HG03159 (cell line): ENCODE results near the gene GRIK5.
"Not testable (repeated sequence)": the region's sequence is repeated elsewhere in the genome, so short reads cannot be mapped to it uniquely, and the experiment has no call there.

Experiments used
- ATAC-seq: cut with Tn5 transposase; IDR thresholded peaks from one replicate; pipeline ENCODE4 v1.9.1; 2021; ENCODE audit warnings: mild to moderate bottlenecking, moderate library complexity; ENCODE audit not compliant: unreplicated experiment

The GRIK5 gene

DNA sequence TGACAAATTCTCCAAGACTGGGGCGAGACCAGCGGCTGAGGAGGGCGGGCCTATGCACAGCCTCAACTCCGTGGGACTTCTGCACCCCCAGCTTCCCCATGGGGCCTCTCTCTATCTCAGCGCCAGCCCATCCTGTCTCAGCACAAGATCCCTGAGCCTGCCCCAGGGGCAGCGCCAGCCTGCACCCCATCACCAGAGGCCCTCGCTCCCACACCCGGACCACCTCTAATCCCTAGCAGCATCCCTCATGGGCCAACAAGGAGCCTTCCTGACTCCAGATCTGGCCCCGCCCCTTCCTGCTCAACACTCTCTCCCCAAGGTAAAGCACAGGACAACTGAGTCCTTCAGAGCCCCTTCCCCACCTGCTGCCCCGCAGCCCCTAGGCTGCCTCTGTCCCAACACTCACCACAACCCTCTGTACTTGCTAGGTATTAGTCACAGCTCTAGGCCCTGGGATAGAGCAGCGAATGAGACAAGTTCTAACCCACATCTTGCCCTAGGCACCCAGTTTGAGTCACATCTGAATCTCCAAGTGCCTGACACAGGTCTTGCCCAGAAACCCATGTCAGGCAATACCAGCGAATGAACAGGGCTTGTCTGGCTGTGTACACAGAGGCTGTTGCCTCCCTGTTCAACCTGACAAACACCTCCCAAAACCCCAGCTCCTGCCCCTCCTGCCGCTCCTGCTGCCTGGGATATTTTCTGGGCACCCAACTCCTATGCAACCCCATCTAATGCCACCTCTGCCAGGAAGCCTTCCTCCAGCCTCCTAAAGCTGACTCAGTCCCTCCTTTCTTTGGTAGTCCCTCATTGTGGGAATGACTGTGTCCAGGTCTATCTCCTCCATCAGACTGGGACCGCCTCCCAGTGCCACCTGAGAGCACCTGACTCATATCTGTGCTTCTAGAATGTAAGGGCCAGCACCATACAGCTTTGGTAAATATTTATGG, 18.6 kb downstream of the GRIK5 start:
- ATAC-seq, result no peak

DNA sequence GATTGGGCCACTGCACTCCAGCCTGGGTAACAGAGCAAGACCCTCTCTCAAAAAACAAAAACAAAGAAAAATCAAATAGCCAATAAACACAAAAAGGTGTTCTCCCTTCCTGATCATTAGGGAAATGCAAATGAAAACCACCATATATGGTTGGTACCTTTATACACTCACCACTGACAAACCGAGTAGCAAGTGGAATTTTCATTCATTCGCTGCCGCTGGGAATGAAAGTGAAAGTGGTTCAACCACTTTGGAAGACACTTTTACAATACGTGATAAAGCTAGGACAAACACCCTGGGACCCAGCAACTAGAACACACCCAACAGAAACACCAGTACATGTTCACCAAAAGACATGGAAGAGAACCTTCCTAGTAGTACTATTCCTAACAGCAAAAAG, 21.0 kb downstream of the GRIK5 start:
- ATAC-seq, result no peak

GRCh38 chr19:42045575-42045974, 24.4 kb downstream of the GRIK5 start:
- ATAC-seq, result no peak

DNA sequence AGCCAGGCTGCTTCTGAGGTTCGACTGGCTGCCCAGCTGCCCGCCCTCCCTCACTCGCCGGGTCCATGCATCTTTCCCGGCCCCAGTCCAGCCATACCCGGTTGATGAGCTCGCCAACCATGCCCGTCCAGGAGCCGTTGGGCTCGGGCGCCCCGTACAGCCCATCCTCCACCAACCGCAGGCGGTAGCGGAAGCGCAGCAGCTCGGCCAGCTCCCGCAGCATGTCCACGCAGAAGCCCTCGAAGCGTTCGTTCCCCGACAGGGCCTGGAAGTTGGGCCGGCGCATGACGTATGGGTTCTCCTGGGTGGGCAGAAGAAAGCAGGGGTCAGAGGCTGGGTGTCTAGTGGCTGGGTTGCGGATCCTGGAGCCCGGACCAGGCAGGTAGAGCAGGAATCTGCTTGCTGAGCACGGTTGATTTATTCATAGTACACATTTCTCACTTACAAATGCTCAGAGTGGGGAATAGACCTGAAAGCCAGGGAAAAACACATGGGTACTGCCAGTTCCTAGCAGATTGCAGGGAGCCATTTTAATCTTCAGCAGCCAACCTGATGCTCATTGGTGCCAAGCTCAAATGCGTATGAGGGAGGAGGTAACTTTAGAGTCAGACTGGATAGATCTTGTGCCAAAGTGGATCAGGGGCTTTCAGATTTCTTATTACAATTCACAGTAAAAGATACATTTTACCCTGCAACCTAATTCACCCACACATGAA, 27.4 kb downstream of the GRIK5 start:
- ATAC-seq, result no peak

DNA sequence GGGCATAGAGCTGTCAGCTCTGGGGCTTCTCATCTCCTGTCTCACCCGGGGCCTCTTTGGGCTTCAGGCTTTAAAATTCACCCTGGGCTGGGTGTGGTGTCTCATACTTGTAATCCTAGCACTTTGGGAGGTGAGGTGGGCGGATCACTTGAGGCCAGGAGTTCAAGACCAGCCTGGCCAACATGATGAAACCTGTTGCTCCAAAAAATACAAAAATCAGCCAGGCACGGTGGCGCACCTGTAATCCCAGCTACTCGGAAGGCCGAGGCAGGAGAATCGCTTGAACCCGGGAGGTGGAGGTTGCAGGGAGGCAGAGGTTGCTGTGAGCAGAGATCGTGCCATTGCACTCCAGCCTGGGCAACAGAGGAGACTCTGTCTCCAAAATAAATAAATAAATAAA, 29.5 kb downstream of the GRIK5 start:
- not testable (repeated sequence) for ATAC-seq

- no peak for ATAC-seq
Observed at GRCh38 chr19:42040031-42040430, 30.0 kb downstream of the GRIK5 start.

GRCh38 chr19:42038666-42039065, 31.3 kb downstream of the GRIK5 start:
- ATAC-seq, result no peak

GRCh38 chr19:42037649-42038048, 32.4 kb downstream of the GRIK5 start:
- no peak for ATAC-seq

DNA sequence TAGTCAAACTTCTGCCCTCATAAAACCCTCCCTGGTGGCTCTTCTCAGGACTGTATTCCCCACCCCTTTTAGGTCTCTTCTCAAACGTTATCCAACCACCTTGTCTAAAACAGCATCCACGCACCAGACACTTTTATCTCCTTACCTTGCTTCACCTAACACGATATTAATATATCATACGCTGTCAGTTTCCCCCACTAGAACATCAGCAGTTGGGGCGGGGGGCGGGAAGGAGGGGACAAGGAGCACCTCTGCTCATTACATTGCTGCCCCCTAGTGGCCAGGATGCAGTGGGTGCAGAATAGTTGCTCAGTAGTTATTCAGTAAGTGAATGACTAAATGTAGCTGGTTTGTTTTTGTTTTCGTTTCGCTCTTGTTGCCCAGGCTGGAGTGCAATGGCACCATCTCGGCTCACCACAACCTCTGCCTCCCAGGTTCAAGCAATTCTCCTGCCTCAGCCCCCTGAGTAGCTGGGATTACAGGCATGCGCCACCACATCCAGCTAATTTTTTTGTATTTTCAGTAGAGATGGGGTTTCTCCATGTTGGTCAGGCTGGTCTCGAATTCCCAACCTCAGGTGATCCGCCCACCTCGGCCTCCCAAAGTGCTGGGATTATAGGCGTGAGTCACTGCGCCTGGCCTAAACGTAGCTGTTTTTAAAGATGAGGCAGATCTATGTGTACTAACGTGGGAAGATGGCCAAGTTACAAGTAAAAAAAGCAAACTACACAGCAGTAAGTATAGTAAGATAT, 35.2 kb downstream of the GRIK5 start:
- ATAC-seq, result not testable (repeated sequence)

GRCh38 chr19:42033413-42033812, 36.6 kb downstream of the GRIK5 start:
- no peak for ATAC-seq

GRCh38 chr19:42032431-42032830, 37.6 kb downstream of the GRIK5 start:
- no peak for ATAC-seq

DNA sequence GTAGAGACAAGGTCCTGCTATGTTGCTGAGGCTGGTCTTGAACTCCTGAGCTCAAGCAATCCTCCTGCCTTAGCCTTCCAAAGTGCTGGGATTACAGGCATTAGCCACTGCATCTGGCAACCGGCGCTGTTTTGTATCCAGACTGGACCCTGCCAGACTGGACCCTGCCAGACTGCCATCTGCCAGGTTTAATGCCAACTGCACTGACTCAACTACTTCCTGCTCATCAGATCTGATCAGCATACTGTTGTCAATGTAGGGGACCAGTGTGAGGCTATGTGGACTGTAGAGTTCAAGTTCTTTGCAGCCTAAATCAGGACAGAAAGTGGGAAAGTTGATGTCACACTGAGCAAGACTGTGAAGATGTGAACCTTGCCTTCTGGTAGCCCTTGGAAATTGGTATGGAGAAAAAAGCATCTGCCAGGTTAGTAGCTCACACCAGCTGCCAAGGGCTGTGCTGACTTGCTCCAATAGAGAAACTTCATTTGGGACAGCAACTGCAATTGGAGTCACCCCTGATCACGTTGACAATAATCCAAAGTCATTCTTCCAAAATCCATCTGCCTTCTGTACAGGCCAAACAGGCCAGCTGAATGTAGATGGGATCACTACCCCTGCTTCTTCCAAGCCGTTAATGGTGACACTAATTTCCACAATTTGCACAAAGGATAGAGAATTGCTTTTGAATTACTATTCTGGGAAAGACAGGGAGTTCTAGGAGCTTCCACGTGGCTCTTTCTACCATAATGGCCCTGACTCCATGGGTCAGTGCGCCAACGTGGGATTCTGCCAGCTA, 39.2 kb downstream of the GRIK5 start:
- ATAC-seq, result no peak

DNA sequence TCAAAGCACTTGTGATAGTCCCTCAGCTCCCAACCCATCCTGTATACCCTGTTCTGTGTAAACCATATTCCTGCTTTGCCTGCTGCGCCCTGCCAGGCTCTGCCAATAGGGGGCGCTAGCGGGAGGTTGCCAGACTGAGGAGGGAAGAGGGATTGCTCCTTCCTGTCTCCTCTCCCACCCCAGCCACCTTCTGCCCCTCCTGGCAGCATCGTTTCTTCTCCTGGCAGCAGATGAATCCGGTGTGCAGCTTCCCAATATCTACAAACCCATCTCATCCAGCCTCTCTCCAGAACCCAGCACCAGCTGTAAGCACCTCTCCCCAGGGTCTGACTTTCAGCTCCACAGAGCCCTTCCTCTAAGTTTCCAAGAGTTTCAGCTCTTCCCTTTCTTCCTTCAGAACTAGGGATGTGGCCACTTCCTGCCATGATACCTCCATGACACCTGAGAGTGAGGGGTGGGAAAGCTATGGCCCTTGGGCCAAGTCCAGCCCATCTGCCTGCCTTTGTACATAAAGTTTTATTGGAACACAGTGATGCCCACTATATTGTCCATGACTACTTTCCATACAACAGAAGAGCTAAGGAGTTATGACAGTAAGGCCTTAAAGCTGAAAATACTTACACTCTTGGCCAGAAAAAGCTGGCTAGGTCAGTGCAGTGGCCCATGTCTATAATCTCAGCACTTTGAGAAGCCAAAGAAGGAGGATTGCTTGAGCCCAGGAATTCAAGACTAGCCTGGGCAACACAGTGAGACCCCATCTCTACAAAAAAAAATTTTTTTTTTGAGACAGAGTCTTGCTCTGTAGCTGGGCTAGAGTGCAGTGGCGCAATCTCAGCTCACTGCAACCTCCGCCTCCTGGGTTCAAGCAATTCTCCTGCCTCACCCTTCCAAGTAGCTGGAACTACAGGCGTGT, 41.4 kb downstream of the GRIK5 start:
- ATAC-seq, result no peak

GRCh38 chr19:42024622-42025111, 45.3 kb downstream of the GRIK5 start:
- ATAC-seq, result no peak

DNA sequence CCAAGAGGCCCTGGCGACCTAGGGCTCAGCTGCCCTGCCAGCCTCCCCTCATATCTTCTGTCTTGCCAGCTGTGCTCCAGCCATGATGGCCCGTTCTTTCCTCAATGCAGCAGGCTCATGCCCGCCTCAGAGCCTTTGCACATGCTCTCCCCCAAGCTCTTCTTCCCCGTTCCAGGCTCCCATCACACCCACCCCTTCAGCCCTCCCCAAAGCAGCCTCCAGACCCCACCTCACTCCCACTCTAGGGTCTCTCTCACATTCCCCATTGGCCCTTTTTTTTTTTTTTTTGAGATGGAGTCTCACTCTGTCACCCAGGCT, 46.1 kb downstream of the GRIK5 start:
- no peak for ATAC-seq

GRCh38 chr19:42023121-42023942, 46.7 kb downstream of the GRIK5 start:
- no peak for ATAC-seq

DNA sequence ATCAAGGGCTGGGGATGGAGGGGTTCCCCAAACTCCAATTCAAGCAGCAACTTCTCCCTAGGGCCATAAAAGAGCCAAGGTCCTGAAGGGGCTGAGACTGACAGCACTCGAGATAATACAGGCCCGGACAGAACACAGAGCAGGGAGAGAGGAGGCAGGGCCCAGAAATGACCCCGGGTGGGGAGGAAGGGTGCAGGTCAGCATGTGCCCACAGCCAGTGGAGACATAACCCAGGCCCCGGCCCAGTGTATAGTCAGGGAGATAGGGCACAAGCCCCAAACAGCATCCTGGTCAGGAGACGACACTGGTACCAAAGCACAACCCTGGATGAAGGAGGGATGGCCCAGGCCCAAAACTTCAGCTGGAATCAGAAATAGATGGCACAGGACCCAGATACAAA, 47.4 kb downstream of the GRIK5 start:
- ATAC-seq, result no peak

DNA sequence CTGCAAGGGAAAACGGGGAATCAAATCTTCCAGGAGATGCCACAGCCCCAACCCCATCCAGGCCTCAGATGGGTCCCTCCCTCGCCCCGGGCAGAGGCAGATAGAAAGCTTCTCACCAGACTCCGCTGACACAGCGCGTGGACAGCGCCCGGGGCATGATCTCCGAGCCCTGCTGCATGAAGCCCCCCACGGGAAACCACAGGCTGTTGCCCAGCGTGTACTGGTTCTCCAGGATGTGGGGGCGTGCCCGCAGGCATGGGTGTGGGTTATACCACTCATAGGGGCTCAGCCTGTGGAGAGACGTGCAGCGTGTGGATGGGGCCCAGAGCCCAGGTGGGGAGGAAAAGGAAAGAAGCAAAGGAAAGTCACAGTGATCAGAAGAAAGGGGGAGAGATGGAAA, 48.8 kb downstream of the GRIK5 start:
- ATAC-seq, result no peak
